PC-3 (cell line): Measurements from ENCODE around the gene HSD17B11.

Experiments
- CTCF ChIP-seq: fragments of 300-600 bp; sonication (generic); conservative IDR thresholded peaks from 2 replicates; pipeline ENCODE4 v1.5.1; 2017; ENCODE audit warnings: antibody characterized with exemption, low read depth, mild to moderate bottlenecking, low read length
- EZH2phosphoT487 ChIP-seq: fragments of 300-600 bp; sonication (generic); IDR thresholded peaks from 2 replicates; pipeline ENCODE4 v1.6.1; 2018; ENCODE audit warnings: mild to moderate bottlenecking, antibody characterized with exemption, low read length, borderline replicate concordance

DNA sequence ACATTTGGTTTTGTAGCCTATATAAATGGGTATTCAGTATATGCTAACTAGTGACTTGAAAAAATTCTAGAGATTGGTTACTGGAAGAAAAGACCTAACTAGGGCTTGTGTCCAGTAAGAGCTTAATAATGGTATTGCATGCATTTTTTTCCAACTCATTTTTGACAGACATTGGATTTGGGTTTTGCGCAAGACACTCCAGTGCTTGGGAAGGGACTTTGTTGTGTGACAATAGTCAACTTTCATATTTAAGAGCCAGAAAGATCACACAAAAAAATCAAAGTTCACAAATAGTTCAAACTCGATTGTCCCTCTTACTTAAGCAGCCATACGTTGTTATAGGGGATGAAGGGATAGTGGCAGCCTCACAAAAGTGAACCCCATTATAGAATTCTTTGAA lies 1.2 kb upstream of the HSD17B11 start:
- TF ChIP-seq EZH2phosphoT487, result no peak
- TF ChIP-seq CTCF, result no peak
